ENCODE results near the gene ZNF33B. TPM values are rescaled to one million over a fixed set of nuclear protein-coding genes. Genes with fewer than 3 reads are reported as not detected.

ZNF33B gene
- polyA plus RNA-seq, 3 donors, result 3.2 to 7.5 (median 3.8) TPM

- H3K4me1 Mint-ChIP-seq, result no peaks in the 10 kb centered on the region
- 79% methylated on average over 2 of the region's 6 CpGs for WGBS (ENCODE audit: insufficient coverage)
- no peak overlapping the region for H2AFZ ChIP-seq (ENCODE audit: insufficient read depth, low read depth, low read length, poor library complexity, severe bottlenecking)
- no peak overlapping the region for H3K27ac ChIP-seq (ENCODE audit: low read depth in 1 of 2, low read length in 2 of 2)
- no peaks in the 10 kb centered on the region for H3K27me3 ChIP-seq (ENCODE audit: control insufficient read depth in 2 of 2, insufficient read depth in 2 of 2, low read length in 2 of 2)
- H3K27me3 Mint-ChIP-seq (ENCODE audit: low read depth in 3 of 3), result peaks cover 0 to 9% (median 0%) of the 10 kb centered on the region in 3 donors
- DNase-seq, result no peak
- H3K4me3 ChIP-seq (replicated peaks in 1 of 3; ENCODE audit: low read depth in 2 of 3, low read length in 3 of 3), result no peak overlapping the region
- no peak overlapping the region for H3K9ac ChIP-seq (ENCODE audit: insufficient read depth, low read length, poor library complexity, severe bottlenecking)
- TF ChIP-seq, protein P1, sequence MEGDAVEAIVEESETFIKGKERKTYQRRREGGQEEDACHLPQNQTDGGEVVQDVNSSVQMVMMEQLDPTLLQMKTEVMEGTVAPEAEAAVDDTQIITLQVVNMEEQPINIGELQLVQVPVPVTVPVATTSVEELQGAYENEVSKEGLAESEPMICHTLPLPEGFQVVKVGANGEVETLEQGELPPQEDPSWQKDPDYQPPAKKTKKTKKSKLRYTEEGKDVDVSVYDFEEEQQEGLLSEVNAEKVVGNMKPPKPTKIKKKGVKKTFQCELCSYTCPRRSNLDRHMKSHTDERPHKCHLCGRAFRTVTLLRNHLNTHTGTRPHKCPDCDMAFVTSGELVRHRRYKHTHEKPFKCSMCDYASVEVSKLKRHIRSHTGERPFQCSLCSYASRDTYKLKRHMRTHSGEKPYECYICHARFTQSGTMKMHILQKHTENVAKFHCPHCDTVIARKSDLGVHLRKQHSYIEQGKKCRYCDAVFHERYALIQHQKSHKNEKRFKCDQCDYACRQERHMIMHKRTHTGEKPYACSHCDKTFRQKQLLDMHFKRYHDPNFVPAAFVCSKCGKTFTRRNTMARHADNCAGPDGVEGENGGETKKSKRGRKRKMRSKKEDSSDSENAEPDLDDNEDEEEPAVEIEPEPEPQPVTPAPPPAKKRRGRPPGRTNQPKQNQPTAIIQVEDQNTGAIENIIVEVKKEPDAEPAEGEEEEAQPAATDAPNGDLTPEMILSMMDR (IDR thresholded peaks at IDR 0.05), result no peak
- peaks cover 4 to 15% (median 8%) of the 10 kb centered on the region in 7 donors for H3K9me3 Mint-ChIP-seq
- H3K36me3 ChIP-seq (replicated peaks in 1 of 2; ENCODE audit: control insufficient read depth in 1 of 2, insufficient read depth in 2 of 2, low read length in 2 of 2), result no peaks in the 10 kb centered on the region
- H3K9me3 ChIP-seq (replicated peaks in 1 of 2; ENCODE audit: control insufficient read depth in 1 of 2, insufficient read depth in 1 of 2, low read length in 2 of 2), result peaks cover 0 to 3% of the 10 kb centered on the region in 2 donors
- intact Hi-C loops (cut with micrococcal nuclease), result no loop called here
- no peak overlapping the region for H3K4me2 ChIP-seq (replicated peaks; ENCODE audit: extremely low read depth, low read length, poor library complexity, severe bottlenecking)
- H3K4me1 ChIP-seq (ENCODE audit: control insufficient read depth in 1 of 2, insufficient read depth in 2 of 2, low read length in 2 of 2), result no peaks in the 10 kb centered on the region
- H3K36me3 Mint-ChIP-seq, result no peaks in the 10 kb centered on the region
- no peaks in the 10 kb centered on the region for H3K79me2 ChIP-seq (ENCODE audit: insufficient read depth, low read length)
- H4K20me1 ChIP-seq (ENCODE audit: insufficient read depth, low read length), result no peaks in the 10 kb centered on the region
- H3K27ac Mint-ChIP-seq, result no peak overlapping the region
- no peak overlapping the region for H3K4me3 Mint-ChIP-seq
Observed at GRCh38 chr10:42654419-42654818, 16.0 kb upstream of the ZNF33B start.

- TF ChIP-seq, protein P1 (IDR thresholded peaks at IDR 0.05), result no peak
- H3K27ac Mint-ChIP-seq, result no peak overlapping the region
- intact Hi-C loops (cut with micrococcal nuclease), result no loop called here
Observed at GRCh38 chr10:42652858-42653257, 14.5 kb upstream of the ZNF33B start.

More at GRCh38 chr10:42652858-42653257, 14.5 kb upstream of the ZNF33B start:
- H3K36me3 Mint-ChIP-seq, result no peaks in the 10 kb centered on the region
- Histone ChIP-seq H4K20me1 (ENCODE audit: insufficient read depth, low read length) (no peaks in the 10 kb centered on the region), H3K27ac (ENCODE audit: low read depth in 1 of 2, low read length in 2 of 2) (no peak overlapping the region), H3K9me3 (replicated peaks in 1 of 2; ENCODE audit: control insufficient read depth in 1 of 2, insufficient read depth in 1 of 2, low read length in 2 of 2) (peaks cover 0 to 3% of the 10 kb centered on the region in 2 donors), H3K9ac (ENCODE audit: insufficient read depth, low read length, poor library complexity, severe bottlenecking) (no peak overlapping the region), H3K79me2 (ENCODE audit: insufficient read depth, low read length) (no peaks in the 10 kb centered on the region), H3K27me3 (ENCODE audit: control insufficient read depth in 2 of 2, insufficient read depth in 2 of 2, low read length in 2 of 2) (no peaks in the 10 kb centered on the region), H3K4me3 (replicated peaks in 1 of 3; ENCODE audit: low read depth in 2 of 3, low read length in 3 of 3) (no peak overlapping the region), H3K4me1 (ENCODE audit: control insufficient read depth in 1 of 2, insufficient read depth in 2 of 2, low read length in 2 of 2) (no peaks in the 10 kb centered on the region), H2AFZ (ENCODE audit: insufficient read depth, low read depth, low read length, poor library complexity, severe bottlenecking) (no peak overlapping the region), H3K4me2 (replicated peaks; ENCODE audit: extremely low read depth, low read length, poor library complexity, severe bottlenecking) (no peak overlapping the region), H3K36me3 (replicated peaks in 1 of 2; ENCODE audit: control insufficient read depth in 1 of 2, insufficient read depth in 2 of 2, low read length in 2 of 2) (no peaks in the 10 kb centered on the region)
- no peak for DNase-seq
- H3K4me1 Mint-ChIP-seq, result no peaks in the 10 kb centered on the region
- H3K4me3 Mint-ChIP-seq, result no peak overlapping the region
- H3K27me3 Mint-ChIP-seq (ENCODE audit: low read depth in 3 of 3), result peaks cover 0 to 7% (median 1%) of the 10 kb centered on the region in 3 donors
- no CpG with 5 or more reads among the region's 2 CpGs for WGBS (ENCODE audit: insufficient coverage)
- peaks cover 4 to 13% (median 7%) of the 10 kb centered on the region in 7 donors for H3K9me3 Mint-ChIP-seq

Measured in CD14-positive monocyte (primary cell).